HG03439 (cell line): ENCODE measurements around the gene TBC1D2B.

Experiments used
- ATAC-seq: cut with Tn5 transposase; IDR thresholded peaks from one replicate; pipeline ENCODE4 v1.9.1; 2021; ENCODE audit warnings: mild to moderate bottlenecking, moderate library complexity; ENCODE audit not compliant: unreplicated experiment

The TBC1D2B gene

DNA sequence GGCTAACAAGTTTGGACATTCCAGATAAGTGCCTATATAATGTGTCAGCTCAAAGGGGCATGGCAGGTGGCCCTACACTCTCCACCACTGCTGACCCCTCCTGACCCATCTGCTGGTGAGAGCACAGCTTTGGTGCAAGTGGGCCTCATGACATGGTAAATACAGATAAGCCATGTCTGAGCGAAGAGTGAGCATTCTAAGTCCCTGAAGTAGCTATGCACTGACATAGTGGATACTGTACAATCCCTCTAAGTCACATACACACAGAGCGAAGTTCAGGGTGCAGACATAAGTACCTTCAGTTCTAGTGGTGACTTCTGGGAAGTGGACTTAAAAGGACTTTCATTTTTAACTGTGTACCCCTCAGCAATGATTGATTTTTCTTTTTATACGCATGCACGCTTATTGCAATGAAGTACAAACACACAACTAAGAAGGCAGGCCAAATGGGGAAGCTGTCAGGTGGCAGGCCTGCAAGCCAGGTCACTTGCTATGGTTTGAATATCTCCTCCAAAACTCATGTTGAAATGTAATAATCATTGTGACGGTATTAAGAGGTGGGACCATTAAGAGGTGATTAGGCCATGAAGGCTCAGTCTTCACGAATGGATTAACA lies 41.5 kb downstream of the TBC1D2B start:
- ATAC-seq = no peak

- no peak for ATAC-seq
Observed at GRCh38 chr15:78035321-78035751, 42.2 kb downstream of the TBC1D2B start.

DNA sequence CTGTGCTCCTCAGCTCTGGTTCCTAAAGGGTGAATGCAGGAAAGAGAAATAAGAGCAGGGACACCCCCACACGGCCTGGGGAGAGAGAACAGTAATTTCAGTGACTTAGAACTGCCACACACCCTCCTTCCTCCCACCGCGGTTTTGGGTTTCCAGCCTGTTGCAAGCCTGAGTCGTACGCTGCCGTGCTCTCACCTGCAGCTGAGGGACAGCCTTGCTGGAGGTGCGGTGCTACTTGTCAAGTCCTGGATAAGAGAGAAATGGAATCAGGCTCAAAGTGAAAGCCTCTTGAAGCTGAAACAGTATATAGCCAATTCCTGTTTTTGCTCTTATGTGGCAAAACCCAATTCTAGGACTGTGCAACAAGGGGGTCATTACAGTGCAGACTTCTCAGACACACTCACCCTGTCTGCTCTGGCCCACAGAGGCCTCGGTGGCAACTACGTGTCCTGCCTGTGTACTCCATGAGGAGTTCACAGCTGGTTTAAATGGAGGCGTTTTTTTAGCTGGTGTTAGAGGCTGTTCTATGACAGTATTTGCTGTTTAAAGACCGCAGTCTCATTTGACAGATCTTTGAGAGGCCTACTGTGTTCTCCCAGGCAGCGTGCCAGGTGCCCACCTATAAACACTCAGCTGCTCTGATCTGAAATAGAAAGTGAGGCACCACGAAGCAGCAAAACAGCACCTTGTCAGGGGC lies 42.9 kb downstream of the TBC1D2B start:
- ATAC-seq = peak; percentile 65

GRCh38 chr15:78033864-78034263 lies 43.6 kb downstream of the TBC1D2B start:
- no peak for ATAC-seq

- no peak for ATAC-seq
Observed at GRCh38 chr15:78032671-78033070, 44.8 kb downstream of the TBC1D2B start.

DNA sequence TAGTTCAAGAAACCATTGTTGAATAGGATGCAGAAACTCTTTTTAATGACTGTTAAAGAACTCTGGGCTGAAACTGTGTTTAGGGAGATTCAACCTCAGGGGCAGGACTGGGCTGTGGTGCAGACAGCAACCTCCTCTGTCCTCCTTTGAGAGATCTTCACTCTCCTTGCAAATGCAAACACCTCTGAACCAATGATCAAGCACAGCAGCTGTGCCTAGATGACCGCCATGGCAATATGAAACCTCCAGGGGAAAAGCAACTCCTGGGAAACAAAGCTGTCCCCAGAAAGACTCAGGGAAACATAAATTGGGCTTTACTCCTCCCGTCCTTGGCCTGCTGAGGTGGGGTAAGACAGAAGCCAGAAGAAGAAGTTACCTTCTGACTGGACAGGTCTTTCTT lies 52.6 kb downstream of the TBC1D2B start:
- ATAC-seq = no peak

DNA sequence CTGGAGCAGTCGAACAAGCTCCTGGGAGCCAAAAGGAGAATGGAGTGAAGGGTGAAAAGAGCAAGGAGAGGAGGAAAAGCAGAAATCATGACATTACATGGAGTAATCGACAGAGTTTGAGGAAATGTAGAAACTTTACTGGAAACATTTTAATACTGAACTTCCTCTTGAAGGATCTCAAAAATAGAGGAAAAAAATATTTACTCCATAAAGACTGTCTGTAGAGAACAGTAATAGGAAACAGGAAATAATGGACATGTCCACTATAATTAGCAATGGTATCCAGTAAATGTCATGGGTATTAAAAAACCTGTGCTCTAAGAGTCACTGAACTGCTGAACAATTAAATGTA lies 53.0 kb downstream of the TBC1D2B start:
- ATAC-seq = no peak

GRCh38 chr15:78023865-78024518 lies 53.5 kb downstream of the TBC1D2B start:
- no peak for ATAC-seq

DNA sequence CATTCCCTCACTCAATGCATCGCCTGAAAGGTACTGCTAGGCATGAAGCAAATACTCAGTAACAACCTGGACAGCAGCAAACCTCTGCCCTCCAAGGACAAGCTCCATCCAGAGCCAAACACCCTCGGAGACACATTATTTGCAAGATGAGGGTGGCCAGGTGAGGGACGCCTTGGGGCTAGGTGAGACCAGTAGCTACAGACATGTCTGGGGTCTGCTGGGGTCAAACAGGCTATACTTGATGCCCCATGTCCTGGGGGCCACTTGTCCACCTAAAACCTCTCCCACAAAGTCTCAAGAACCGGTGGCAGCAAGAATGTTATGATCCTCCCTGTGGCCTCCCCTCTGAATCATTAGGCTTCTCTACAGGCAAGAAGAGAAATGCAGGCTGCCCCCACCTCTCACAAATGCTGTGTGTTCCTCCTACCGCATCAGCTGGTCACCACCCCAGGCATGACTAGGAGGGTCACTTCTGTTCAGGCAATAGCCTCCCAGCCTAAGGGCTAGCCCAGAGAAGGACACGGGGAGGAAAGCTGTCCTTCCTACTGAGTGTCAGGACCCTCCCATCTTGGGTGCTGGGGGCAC lies 54.3 kb downstream of the TBC1D2B start:
- no peak for ATAC-seq

DNA sequence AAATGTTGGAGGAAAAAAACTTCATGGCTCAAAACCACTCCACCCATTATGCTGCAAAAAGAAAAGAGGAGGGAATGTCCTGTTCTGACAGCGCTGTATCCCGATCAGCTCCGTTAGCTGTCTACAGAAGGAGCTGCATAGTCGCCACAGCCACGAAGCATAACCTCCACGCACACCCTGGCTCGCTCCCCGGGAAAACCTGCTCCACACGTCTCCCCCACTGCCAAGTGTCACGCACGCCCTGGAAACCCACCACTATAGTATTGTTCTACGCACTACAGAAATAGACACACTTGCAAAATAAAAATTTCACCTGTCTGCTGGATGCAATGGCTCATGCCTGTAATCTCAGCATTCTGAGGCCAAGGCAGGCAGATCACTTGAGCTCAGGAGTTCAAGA lies 55.8 kb downstream of the TBC1D2B start:
- no peak for ATAC-seq

GRCh38 chr15:78020007-78020406 lies 57.5 kb downstream of the TBC1D2B start:
- ATAC-seq = no peak

- no peak for ATAC-seq
Observed at GRCh38 chr15:78018946-78019644, 58.4 kb downstream of the TBC1D2B start.

DNA sequence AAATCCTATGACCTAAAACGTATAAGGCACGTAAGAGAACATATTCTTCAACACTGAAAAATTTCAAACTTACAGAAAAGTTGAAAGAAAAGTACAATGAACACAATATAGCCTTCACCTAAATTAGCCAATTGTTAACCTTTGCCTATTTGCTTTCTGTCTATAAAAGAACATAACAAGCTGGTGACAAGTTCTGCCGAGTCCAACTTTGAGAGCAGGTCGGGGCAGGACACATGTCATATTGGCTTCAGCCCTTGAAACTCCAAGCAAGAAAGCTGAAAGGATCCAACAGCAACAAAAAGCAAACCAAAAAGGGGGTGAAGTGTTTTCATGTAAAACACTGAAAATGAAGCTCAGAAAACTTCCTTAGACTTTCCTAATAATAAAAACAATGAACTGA lies 59.1 kb downstream of the TBC1D2B start:
- no peak for ATAC-seq

DNA sequence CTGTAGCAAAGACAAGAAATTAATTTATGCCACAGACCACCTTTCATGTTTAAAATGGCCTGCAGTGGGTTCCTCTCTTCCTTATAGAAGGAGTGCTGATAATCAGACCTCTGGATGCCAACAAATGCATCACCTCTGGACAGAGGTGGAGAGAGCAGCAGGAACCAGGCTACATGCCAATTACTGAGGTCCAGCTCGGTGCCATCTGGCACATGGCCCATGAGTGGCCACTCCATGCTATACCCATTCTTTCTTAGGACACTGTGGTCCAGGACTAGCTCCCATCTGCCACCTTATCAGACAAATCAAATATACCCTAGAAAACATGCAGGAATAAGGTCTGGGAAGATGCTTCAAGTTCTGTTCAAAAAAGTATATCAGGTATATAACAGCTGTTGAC lies 60.7 kb downstream of the TBC1D2B start:
- ATAC-seq = no peak

DNA sequence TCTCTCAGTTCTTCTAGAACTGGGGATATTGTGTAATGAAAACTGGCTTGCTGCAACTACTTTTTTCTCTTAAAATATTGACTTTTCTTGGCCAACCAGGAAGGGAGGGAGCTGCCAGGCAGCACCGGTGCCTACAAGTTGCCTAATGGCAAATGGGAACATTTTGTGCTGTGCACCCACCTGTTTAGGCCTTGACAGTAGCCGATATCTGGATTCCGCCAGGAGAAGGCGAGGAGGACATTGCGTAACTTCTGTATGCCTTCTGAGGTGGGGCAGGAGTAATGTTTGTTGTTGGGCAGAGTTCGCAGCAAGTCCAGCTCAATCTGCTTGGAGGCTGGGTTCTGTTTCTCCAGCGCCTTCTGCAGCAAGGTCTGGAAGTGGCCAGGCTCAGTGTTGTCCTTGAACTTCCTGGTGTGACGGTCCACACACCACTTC lies 64.9 kb downstream of the TBC1D2B start:
- ATAC-seq = no peak

DNA sequence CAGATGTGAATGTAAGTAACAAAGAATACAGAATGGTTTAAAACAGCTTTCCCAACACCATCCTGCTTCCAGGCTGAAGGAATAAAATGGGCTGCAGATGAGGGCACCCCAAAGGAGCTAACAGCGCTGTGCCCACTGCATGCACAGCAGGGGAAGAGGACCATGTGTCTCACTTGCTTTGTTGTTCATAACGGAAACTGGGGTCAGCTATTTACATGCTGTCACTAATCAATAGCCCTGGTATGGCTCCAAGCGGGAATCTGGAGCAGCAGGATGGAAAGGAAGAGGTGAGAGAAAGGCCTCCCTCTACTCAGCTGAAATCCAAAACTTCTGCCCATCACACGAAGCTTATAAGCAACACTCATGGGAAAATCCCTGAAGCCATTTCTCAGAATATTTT lies 67.4 kb downstream of the TBC1D2B start:
- no peak for ATAC-seq

DNA sequence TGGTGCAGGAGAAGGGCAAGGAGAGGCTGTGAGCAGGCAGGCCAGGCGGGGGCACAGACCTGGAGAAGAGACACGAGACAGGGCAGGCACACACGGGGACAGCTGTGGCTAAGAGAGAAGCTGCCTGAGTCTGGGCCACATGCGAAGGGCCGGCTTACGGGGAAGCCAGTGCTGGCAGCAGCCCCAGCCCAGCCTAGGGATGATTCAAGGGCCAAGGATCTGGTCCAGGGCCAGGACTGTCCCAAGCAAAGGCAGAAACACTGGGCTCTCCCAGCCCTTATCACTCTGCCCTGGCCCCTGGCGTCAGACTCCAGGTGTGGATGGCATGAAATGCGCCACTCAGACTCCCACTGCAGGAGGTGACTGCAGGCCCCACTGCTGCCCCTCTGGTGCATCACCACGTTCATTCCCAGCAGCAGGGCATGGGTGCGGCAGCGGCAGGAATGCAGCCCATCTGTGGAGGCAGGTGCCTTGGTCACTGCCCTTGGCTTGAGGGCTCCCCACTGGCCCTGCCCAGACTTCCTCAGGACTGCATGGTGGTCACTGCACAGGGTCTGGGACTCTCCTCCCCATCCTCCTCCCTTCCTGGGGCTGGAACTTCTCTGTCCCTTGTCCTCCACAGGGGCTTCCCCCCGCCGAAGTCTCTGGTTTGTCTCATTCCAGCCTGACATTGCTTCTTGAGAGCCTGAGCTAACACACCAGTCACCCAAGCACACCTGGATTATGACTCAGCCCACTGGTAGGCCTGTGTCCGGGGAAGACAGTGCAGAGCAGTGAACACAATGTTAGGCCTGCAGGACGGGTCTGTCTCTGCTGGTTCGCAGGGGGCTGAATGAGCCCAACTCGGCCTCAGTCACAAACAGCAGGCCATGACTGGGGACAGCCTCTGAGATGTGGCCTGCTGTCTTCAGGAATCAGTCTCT lies 69.3 kb downstream of the TBC1D2B start:
- ATAC-seq = no peak

DNA sequence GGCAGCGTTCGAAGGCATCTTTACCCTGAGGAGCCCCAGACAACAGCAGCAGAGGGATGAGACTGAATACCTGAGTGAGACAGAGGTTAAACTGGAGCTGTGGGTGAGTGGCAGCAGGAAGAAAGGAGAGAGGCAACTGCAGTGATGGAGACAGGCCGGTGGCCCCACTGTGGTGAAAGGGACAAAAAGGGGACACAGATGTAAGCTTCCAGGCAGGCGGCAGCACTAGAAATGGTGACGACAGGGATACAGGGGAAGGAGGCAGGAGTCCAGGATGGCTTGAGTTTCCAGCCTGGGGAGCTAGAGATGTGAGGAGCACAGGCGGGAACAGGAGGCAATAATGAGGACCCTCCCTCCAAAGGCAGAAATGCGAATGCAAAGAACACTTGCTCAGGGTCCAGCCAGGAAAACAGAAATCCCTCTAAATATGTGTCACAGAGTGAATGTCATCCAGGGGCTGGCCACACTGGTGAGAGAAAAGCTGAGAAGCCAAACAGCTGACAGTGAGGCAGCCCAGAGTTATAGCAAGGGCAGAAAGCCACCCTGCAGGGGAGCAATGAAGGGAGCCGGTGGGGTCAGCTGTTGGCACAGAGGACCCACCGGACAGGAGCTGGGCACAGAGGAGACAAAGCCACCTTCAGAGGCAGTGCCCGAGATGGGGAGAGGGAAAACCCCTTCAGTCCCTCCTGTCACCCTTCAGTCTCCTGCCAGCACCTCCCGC lies 70.1 kb downstream of the TBC1D2B start:
- ATAC-seq = no peak

DNA sequence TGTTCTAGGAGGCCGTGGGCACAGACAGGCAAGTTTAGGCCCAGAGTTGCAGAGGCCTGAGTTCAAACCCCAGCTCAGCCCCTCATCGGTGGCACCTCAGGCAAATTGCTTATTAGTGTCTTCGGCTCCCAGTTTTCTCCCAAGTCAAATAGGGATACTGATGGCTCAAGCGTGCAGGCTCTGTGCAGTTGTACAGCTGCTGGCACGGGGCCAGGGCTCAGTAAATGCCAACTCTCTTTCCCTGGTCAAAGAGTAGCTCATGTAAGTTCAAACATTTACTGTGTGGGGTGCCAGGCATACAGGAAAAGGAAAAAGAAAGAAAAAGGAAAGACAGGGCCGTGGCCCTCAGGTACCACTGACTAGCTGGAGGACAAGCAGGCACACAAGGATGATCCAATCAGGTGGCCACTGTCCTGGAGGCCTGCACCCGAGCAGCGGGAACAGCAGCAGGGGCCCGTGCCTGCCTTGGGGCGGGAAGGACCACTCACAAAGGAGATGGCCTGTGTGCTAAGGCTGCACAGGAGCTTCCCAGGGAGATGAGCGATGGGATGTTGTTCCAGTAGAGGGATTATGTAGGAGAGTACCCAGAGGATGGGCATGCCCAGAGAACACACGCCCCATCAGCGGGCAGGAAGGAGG lies 70.8 kb downstream of the TBC1D2B start:
- no peak for ATAC-seq
